GM18505 (cell line): ENCODE measurements around the gene NENF.
"Not testable (repeated sequence)": the region's sequence is repeated elsewhere in the genome, so short reads cannot be mapped to it uniquely, and the experiment has no call there.

Experiments used
- ATAC-seq: cut with Tn5 transposase; IDR thresholded peaks from one replicate; pipeline ENCODE4 v1.9.1; 2021; ENCODE audit not compliant: unreplicated experiment
- POLR2A ChIP-seq: IDR thresholded peaks from 4 replicates; pipeline ENCODE4 v1.6.1; 2011; ENCODE audit warnings: borderline replicate concordance; ENCODE audit not compliant: insufficient read depth, insufficient read length; ENCODE audit errors: extremely low read depth

The NENF gene

DNA sequence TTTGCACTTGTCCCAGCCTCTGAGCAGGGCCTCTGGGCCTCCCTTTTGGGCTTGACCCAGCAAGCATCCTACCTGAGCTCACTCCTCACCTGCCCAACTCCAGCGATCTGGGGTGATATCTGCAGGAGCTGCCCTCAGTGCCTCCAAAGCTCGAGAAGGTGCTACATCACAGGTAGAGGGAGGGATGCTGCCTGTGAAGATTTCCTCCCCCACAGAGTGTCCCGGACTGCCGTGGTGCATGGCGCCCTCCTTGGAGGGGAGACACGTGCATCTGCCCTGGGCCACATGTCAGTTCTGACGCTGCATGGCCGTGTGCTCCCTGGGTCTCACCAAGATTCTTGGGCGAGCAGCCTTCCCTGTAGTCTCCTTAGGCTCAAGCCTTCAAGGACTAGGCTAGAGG lies 27.7 kb downstream of the NENF start:
- TF ChIP-seq POLR2A, result no peak

DNA sequence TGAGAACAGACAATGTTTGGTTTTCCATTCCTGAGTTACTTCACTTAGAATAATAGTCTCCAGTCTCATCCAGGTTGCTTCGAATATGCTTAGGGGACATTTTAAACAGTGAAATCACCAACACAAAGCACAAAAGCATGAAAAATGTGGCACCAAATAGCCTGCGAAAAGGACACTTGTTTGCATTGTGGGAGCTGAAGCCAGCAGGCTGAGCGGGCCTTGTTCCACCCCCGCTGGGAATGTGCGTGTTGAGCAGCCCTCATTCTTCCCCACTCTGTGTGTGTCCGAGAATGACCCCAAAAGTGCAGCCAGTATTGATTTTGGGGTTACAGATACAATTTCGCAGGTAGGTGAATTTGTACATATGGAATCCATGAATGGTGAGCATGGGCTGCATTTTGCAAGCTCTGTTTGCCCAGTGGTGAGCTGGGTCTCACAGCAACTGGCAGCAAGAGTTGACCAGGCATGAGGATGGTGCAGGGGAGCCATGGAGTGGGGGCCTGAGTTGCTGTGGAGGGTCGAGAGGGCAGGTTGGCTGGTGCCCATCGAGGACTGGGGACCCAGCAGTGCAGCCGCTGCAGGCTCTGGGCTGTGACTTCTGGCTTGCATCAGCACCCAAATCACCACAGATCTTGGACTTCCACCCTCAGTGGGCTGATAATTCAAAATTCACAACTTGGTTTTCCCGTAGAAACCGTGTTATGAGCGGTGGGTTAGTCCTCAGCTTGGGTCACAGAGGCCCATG lies 29.4 kb downstream of the NENF start:
- TF ChIP-seq POLR2A, result no peak
- ATAC-seq, result no peak

More for the DNA sequence above, 27.7 kb downstream of the NENF start:
- ATAC-seq, result no peak

DNA sequence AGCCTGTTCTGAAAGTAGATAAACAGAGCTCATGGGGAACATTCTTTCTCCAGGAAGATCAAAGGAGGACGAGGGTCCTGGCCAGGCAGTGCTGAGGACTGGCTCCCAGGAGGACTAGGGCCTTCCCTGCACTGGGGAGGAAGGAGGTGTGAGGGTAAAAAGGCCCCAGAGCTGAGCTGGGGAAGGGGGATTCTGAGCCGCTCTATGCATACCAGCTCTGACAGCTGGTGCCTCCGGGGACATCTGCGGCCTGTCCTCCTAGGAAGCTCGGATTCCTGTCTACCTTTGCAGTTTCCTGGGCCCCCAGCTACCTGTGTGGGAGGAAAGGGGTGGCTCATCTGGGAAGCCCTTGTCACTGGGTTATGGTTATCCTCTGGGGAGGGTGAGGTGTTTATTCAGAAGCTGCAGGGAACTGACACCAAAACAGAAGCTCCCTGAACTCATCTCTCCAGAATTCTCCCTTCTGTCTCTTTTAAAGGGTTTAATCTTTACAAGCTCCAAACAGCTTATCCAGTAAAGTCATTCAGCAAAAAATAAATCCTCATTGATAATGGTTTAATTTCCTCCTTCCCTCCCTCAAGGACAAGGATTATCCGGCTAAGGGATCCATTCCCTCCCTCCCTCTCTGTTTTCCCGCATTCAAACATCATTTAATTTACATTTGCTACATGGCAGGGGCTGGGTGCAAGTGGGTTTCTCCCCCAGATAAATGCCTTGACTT lies 31.0 kb downstream of the NENF start:
- no peak for ATAC-seq
- TF ChIP-seq POLR2A, result no peak

DNA sequence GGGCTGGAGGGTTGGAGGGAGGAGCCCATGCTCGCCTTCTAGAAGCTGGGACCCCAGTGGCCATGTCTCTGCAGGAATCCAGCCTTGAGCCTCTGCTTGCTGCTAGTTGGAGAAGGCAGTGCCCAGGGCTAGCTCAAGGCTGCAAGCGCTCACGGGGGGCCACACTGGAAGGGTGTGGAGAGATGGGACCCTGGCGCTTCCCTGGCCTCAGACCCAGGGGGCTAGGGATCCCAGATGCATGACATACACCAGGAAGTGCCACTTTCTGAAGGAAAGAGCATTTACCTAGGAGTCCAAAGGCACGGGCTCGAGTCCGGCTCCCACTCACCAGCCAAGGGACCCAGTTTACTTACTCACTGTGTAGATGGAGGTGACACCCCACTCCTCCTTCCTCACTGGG lies 32.6 kb downstream of the NENF start:
- no peak for TF ChIP-seq POLR2A
- ATAC-seq, result no peak

DNA sequence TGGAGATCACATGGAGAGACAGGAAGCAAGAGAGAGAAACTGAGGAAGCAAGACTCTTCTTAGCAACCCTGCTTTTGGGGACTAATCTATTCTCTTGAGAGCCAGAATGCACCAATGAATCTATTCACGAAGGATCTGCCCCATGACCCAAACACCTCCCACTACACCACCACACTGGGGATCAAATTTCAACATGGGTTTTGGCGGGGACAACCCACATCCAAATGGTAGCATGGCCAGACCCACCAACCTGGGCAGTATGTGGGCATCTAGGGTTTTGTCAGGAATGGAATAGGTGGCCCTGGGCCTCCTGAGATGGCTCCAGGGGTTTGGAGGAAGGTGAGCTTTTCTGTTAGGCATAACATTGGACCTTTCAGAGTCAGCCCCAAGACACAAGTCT lies 33.7 kb downstream of the NENF start:
- ATAC-seq, result no peak

DNA sequence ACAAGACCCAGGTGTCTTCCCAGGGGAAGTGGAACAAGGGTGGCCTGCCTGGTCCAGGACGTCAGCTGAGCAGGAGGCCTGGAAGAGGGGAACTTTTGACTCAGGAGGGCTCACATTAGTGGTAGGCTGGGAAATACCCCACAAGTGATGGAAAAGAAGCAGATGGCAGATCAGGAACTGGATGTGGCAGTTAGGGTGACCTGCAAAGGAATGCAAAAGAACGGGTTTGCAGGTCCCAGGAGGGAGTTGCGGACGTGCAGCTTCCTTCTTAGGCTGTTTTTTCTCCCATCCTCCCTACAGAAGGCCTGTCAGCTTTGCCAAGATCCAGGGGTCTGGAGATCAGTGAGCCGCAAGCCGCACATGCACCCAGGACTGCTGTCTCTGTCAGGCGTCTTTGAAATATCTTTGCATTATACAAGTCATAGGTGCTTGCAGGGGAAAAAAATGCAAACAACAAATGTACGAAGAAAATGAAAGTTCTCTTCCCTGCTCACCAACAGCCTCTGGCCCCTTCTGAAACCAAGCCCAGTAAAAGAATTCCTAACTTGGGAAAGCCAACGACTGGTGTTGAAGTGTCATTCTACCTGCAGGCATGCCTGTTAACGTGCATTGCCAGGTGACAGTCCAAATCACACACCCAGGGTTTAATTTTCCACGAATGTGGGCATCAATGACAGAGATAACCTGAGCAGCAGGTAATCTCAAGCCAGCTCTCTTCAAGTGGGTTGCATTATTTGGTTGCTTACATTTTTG lies 34.4 kb downstream of the NENF start:
- no peak for ATAC-seq
- TF ChIP-seq POLR2A, result no peak

More for the DNA sequence above, 33.7 kb downstream of the NENF start:
- no peak for TF ChIP-seq POLR2A

DNA sequence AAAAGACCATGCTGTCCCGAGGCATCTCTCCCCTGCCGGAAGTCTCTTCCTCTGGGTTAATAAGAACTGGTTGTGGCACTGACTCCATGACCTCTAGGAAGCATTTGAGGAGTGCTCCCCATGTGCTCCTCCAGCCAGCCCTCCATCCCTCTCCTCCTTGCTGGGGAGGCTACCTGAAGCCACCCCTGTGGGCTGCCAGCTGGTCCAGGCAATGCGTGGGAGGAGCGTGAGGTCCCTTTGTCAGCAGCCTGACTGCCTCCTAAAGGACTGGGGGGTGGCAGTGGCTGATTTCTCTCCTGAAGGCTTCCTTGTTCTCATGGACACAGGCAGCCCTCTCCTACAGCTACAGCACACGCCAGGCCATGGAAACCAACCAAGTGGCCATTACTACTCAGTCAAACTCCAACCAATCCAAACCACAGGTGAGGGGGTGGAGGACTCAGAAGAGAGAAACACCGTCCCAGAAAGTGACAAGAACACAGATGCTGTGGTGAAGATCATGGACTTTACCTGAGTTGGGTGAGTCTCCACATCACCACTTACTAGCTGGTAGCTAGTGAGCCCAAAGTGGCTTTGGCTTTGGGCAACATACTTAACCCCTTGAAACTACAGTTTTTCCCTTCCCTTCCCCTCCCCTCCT lies 35.2 kb downstream of the NENF start:
- no peak for ATAC-seq
- no peak for TF ChIP-seq POLR2A

DNA sequence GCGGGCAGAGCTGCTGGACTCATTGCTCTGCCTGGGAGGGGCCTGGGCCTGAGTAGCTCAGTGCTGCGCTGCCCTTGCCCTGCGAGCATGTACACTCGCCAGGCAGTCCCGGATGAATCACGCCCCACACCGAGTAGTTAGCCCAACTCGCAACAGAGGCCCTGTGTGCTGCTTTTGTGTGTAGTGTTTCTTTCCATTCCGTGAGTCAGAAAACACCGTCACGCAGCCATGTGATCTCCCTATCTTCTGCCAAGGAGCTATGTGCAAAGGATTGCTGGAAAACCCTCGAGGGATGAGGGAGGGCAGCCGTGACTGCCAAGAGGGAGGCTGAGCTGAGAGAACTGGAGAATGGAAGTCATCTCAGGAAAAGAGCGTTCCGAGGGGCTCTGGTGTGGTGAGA lies 37.3 kb downstream of the NENF start:
- ATAC-seq, result no peak
- TF ChIP-seq POLR2A, result no peak

- no peak for ATAC-seq
- no peak for TF ChIP-seq POLR2A
These were observed 38.6 kb downstream of the NENF start for GRCh38 chr1:212471286-212471685.

DNA sequence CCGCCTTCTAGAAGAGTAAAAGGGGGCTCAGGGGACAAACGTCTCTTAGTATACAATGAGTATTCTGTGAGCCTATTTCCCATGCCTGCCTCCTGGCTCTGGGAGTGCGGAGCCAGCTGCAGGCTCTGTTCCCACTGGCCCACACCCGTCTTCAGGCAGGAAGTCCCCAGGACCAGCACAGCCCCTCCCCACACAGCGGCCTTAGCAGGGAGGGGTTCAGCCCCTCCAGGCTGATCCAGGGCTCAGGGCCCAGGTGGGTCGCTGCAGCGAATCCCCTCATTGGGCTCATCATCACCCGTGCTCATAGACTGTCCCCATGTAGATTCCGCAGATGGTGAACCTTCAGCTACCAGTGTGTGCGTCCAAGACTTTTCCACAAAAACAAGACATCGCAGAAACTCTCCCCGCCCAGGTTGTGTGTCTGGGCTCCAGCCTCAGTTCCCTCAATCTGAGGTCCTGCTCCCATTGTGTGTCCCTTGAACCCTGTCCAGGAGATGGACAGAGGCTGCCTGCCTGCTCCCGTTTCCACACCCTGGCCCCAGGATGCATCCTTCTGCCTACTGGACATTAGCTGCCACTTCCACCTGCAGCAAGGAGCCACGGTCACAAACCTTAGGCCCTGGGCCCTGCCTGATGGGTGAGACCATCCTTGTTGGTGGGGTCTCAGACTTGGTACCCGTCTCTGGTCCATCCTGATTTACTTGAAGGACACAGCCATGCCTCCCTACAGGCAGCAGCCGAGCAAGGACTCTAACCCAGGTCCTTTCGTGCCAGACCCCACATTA lies 39.4 kb downstream of the NENF start:
- TF ChIP-seq POLR2A, result no peak
- no peak for ATAC-seq

- no peak for TF ChIP-seq POLR2A
- ATAC-seq, result no peak
These were observed 41.0 kb downstream of the NENF start for GRCh38 chr1:212473729-212474128.

DNA sequence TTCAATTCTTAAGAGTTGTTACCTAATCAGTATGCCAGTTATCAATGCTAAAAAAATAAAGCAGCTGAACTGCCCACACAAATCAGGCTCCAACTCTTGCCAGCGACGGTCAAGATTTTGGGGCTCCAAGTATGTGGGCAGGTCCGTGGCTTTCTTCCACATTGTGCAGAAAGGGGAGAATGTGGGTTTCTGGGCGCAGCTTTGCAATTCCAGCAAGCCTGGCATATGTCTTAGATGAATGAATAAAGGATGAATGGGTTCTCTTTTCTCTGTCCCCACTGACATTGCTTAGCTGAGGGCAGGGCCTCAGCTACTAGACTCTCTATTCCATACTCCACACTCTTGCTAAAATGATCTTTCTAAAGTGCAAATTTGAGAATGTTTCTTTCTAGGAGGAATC lies 42.4 kb downstream of the NENF start:
- no peak for ATAC-seq
- TF ChIP-seq POLR2A, result no peak

DNA sequence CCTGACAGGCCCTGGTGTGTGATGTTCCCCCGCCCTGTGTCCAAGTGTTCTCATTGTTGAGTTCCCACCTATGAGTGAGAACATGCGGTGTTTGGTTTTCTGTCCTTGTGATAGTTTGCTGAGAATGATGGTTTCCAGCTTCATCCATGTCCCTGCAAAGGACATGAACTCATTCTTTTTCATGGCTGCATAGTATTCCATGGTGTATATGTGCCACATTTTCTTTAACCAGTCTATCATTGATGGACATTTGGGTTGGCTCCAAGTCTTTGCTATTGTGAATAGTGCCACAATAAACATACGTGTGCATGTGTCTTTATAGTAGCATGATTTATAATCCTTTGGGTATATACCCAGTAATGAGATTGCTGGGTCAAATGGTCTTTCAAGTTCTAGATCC lies 43.1 kb downstream of the NENF start:
- ATAC-seq, result not testable (repeated sequence)
